GM19193 (cell line): ENCODE data around the gene IL18BP.

Experiments used
- POLR2A ChIP-seq: IDR thresholded peaks from 4 replicates; pipeline ENCODE4 v1.6.1; 2011; ENCODE audit not compliant: insufficient read depth, insufficient read length; ENCODE audit errors: extremely low read depth

The IL18BP gene

GRCh38 chr11:72015511-72016061 is 16.9 kb downstream of the IL18BP start:
- no peak for TF ChIP-seq POLR2A

DNA sequence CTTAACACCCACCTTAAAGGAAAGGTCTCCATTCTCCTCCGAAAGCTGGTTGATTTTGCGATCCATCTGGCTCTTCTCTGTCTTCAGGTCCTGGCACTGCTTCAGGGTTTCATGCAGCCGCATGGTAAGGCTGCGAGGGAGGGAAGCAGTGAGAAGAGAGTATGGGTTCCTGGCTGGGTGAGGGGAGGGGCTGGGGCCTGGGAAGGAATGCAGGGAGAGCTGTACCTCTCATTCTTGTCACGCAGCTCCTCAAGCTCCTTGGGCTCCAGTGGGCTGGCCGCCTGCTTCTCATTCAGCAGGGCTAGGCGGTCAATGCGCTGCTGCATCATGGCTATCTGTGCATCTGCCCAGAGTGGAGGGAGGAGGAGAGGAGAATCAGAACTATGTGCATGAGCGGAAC is 19.5 kb downstream of the IL18BP start:
- TF ChIP-seq POLR2A: no peak

GRCh38 chr11:72023335-72023734 is 24.6 kb downstream of the IL18BP start:
- TF ChIP-seq POLR2A: no peak

DNA sequence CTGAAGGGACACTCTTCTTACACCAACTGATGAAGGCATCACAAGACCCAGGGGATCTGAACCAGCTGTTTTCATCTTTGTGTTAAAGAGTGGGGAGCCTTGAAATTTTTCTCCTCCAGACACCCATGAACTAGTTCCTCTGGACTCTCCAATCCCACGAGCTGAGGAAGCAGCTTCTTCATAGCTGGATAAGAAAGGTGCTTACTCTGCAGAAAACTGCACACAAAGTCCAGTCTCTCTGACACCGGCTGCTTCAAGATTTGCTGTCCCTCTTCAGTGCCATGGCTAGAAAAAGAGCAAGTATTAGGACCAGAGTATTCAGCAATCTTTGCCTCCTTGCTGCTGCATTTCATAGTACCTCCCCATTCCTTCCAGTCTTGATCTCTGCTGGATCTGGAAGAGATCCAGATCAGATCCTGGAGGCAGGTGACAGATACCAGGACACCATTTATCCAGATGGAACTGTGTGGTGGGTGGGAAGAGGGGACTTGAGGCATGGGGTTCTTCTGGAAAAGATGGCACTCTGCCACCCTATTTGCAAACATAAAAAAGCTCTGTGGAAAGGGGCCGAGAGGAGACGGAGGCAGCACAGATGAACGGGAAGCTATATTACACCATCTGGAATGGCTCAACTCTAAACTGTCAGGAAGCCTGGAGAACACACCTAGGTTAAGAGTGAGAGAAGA is 25.5 kb downstream of the IL18BP start:
- TF ChIP-seq POLR2A: no peak

DNA sequence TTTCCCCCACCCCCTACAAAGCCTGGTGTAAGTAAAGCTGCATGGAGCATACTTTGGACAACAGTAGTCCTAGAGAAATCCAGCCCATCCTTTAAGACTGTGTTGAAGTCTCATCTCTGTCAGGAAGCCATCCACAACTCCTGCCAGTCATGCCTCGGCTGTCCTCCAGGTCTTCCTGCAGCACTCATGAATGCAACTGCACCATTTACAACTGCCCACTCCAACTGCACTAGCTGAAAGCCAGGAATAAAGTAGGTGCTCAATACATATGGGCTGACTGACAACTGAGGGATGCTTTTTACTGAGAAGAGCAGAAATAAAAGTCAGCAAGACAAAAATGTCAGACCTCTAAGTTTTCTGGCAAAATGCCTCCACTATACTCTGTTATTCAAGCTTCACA is 27.4 kb downstream of the IL18BP start:
- TF ChIP-seq POLR2A: no peak

GRCh38 chr11:72030472-72031045 is 31.9 kb downstream of the IL18BP start:
- no peak for TF ChIP-seq POLR2A

- no peak for TF ChIP-seq POLR2A
Observed at GRCh38 chr11:72036687-72037086, 38.0 kb downstream of the IL18BP start.

- TF ChIP-seq POLR2A: no peak
Observed at GRCh38 chr11:72037554-72038311, 39.0 kb downstream of the IL18BP start.

DNA sequence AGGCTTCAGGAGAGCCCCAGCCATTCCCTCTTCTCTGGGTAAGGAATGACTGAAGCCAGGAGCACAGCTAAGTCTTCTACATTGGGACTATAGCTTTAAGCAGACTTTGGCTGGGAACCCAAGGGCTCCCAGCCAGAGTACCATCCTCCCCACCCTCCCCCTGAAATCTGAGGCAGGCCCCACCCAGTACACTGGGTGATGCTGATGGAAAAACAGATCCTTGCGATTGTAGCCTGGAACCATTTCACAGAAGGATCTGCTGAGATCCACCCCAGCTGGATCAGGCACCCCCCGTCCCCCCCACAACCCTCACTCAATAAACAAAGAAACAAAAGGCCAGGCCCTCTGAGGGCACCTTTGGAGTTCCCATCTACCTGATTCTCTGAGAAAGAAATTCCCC is 39.8 kb downstream of the IL18BP start:
- TF ChIP-seq POLR2A: no peak

GRCh38 chr11:72039031-72039855 is 40.5 kb downstream of the IL18BP start:
- no peak for TF ChIP-seq POLR2A

DNA sequence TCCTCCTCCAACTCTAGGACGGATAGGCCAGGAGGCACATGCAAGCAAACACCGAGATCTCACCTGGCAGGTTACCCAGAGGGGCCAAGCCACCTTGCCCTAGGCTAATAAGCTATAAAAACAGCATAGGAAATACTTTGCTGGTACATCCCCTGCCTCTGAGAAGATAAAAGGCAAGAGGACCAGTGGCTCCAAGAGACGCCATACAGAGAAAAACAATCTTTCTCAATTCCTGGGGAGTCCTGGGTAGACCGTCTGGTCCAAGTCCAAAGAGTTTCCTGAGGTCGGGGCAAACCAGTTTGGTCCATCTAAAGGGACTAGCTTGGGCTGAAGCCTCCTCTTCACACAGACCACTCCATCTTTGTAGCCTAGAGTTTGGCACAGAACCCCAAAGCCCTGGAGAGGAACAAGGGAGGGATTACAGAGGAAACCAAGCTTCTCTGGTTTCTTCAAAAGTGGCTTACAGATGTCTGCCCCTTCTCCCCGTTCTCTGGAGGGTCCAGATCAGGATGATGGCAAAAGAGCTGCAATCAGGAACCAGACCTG is 41.2 kb downstream of the IL18BP start:
- no peak for TF ChIP-seq POLR2A

- peak; percentile 37 for TF ChIP-seq POLR2A
Observed at GRCh38 chr11:72040491-72041363, 42.0 kb downstream of the IL18BP start.

GRCh38 chr11:72041364-72042063 is 42.8 kb downstream of the IL18BP start:
- TF ChIP-seq POLR2A: peak; percentile 57
